CD4-positive, alpha-beta T cell treated with Interferon gamma for 1 hour (primary cell): ENCODE data around the gene BORCS5.
"Not testable (repeated sequence)": the region's sequence is repeated elsewhere in the genome, so short reads cannot be mapped to it uniquely, and the experiment has no call there.

Experiments used
- DNase-seq: peaks from one replicate; pipeline ENCODE4 v3.0.0-alpha.2; 2020

BORCS5 gene

GRCh38 chr12:12466157-12466556 is 109.3 kb downstream of the BORCS5 start:
- DNase-seq = peak; percentile 85

DNA sequence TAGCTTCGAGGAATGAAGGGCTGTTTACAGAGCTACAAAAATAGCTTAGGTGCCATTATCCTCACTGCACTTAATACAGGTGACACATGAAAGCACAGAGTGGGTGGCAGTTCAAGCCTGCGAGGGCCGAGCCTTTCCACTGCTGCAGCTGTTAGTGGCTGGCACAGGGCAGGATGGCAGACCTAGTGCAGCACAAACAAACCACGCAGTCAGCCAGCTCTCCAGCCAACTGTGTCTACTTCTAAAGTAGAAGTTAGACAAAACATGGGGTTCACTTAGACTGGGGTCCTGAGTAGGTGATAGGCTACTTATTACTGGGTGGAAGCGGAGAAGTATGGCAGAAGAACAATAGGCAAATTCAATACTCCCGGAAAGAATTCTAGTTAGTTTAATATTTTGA is 110.4 kb downstream of the BORCS5 start:
- peak; percentile 51 for DNase-seq

- peak; percentile 60 for DNase-seq
Measured at GRCh38 chr12:12467688-12468261, 110.9 kb downstream of the BORCS5 start.

DNA sequence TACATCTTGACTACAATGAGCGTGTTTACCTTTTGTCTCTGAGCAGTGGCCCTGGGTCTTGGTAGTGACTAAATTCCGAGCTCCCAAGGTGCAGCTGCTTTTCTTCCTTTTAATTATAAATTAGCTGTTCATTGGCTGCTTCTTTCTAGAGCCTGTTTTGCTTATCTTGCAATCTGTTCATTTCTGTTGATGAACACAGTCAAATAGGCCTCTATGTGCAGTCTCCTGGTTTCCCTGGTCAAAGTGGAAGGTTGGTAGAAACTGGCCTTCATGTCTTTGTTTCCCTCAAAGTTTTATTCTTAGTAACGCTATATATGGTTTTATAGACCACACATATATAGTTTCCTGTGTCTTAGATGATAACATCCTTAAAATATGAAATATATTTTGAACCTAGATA is 111.7 kb downstream of the BORCS5 start:
- no peak for DNase-seq

GRCh38 chr12:12469386-12469785 is 112.5 kb downstream of the BORCS5 start:
- no peak for DNase-seq

DNA sequence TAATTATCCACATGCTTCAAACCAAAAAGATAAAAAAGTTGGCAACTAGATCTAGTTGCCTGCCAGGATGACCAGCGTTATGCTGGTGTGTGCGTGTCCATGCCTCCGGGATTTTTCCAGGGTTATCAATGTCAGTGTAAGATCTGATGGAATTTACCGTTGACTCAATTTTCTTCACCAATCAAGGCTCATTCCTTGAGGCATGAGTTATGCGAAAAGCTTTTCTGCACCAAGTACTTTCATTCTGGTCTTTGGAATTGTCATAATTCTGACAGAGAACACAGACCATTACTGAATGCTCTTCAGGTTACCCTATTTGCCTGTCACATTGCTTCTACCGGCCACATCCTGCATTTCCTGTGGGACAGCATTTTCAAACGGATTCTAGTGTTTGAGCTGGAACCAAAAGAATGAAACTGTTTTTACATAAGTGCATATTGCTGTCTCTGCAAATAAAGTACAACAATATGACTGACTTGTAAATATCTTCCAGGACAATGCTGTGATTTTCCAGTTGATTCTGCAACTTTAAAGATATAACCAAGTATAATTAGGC is 114.0 kb downstream of the BORCS5 start:
- no peak for DNase-seq

DNA sequence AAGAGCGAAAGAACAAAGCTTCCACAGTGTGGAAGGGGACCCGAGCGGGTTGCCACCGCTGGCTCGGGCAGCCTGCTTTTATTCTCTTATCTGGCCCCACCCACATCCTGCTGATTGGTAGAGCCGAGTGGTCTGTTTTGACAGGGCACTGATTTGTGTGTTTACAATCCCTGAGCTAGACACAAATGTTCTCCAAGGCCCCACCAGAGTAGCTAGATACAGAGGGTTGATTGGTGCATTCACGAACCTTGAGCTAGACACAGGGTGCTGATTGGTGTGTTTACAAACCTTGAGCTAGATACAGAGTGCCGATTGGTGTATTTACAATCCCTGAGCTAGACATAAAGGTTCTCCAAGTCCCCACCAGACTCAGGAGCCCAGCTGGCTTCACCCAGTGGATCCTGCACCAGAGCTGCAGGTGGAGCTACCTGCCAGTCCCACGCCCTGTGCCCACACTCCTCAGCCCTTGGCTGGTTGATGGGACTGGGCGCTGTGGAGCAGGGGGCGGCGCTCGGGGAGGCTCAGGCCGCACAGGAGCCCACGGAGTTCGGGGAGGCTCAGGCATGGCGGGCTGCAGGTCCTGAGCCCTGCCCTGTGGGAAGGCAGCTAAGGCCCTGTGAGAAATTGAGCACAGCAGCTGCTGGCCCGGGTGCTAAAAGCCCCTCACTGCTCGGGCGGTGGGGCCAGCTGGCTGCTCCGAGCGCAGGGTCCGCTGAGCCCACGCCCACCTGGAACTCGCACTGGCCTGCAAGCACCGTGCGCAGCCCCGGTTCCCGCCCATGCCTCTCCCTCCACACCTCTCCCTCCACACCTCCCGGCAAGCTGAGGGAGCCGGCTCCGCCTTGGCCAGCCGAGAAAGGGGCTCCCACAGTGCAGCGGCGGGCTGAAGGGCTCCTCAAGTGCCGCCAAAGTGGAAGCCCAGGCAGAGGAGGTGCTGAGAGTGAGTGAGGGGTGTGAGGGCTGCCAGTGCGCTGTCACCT is 115.4 kb downstream of the BORCS5 start:
- DNase-seq = not testable (repeated sequence)

DNA sequence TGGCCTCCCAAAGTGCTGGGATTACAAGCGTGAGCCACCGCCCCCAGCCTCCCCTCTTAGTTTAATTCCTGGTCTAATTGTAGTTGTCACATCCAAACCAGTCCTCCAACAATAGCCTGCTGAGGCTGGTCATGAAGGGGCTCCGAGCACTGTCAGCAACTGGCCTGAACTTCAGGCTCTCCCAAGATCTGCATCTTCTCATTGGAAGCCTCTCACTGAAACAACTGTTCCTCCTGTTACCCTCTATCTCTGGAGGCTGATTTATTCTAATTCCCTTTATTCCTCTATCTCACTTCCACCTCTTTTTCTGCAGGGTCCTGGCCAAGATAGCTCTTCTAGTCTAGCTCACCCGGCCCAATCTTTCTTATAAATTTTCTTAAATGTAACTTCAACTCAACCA is 116.3 kb downstream of the BORCS5 start:
- no peak for DNase-seq

DNA sequence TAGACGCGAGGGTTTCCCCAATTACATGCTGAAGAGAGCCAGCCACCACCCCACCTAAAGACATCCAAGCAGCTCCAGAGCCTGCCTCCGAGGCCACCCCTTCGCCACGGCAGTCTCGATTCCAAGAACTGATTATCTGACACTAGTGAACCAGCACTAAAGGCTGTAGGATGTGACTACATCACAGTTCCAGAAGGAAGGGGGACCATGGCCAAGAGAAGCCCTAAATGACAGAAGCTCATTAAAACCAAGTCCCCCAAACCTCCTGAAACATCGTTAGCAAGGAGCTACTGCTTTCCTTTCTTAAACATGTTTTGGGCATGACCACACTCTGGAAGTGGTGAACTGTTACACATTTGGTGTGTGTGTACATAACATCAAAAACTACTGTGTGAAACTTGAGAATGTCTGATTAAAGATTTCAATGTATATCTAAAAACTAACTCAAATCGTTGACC is 117.6 kb downstream of the BORCS5 start:
- peak; percentile 9 for DNase-seq

GRCh38 chr12:12474931-12475795 is 118.3 kb downstream of the BORCS5 start:
- DNase-seq = peak; percentile 53

DNA sequence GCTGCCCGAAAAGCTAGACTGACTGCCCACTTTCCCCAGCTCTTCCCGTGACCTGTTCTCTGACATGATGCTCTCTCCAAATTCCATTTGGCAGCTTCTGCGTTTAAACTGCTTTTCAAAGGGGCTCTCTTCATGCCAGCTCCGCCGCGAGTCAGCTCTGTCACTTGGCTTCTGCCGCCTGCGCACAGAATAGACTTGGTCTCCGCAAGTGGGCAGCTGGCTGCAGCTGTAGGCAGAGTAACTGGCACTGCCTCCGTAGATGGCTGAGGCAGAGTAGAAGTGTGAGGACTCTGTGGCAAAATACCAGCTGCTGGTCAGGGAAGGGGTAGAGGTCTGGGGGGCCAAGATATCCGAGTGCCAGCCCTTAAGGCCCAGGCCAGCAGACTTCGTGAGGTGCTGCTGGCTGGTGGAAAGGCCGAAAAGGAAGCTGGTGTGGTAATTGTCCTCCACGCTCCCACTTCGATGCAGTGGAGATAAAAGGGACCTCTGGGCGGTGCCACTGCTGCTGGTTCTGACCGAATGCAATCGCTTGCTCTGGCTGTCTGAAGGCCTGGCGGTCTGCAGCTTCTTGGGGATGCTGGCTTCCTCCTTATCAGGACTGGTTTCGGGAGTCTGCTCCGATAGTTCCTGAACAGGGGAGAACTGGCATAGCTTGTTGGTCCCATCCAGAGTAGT is 120.1 kb downstream of the BORCS5 start:
- no peak for DNase-seq

DNA sequence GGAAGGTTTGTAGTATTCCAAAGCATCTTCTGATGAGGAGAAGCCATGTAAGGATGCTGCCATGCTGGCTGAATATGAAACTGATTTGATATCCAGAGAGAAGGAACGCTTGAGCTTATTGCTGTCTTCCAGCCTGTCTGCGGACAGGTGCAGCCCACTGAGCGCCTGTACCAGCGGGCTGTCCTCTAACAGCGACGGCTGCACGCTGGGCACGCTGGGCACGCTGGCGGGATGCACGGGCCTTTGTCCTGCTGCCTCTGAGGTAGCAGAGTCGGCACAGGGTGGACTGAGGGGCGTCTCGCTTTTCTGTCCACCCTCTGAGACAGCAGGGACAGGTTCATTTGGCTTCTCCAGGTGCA is 120.6 kb downstream of the BORCS5 start:
- no peak for DNase-seq

GRCh38 chr12:12480074-12480473 is 123.2 kb downstream of the BORCS5 start:
- DNase-seq = no peak

DNA sequence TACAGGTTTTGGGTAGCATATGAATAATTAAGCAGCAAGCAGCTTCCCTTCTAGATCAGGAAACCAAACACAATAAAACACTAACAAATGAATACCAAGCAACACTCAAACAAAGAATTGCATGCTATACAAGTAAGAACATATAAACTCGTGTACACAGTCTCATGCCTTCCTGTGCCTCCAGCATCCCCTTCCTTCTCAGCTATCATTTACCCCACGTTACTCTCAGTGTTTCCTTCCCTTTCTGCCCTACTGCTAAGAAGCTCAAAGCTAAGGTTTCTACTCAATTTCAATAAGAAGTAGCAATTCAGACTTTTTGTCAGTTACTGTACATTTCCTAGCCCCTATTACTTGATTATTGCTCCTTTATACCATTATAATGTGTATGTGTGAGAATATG is 124.8 kb downstream of the BORCS5 start:
- no peak for DNase-seq

DNA sequence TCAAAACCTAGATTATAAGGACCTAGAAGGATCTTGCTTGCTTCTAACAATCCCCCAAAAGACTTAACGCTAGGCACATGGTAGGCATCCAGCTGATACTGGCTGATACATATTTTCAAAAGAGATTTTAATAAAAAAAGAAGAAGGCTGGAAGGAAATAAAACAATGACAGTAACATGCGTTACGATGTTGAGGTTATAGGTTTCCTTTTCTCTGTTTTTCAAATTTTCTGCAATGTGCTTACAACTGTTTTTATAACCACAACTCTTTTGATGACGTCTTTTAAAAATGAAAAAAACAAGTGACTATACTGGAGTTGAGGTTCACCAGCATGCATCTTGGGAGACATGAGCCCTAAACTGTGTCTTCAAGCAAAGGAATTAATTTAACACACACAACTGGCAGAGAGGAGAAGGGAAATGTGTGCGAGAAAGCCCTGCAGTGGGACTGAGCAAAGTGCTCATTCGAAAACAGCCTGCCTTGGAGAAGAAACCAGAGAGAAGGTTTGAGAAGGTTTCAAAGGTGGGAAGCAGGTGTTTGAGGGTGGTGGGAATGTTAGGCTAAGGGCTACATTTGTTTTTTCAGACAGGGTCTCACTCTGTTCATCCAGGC is 125.4 kb downstream of the BORCS5 start:
- peak; percentile 58 for DNase-seq

DNA sequence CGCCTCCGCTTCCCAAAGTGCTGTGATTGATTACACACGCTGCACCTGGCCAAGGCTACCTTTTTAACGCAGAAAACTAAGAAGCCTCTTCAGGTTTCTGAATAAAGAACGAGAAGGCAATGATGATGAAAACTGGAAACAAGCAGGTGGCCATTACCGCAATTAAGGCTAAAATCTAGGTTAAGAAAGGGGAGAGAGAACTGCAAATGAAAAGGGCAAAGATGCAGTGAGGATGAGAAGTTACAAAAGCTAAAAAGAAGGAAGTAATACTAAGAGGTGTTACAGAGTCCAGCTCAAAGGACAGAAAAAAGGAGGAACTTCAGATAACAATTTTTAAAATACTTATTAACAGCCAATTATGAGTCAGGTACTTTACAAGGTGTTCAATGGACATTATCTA is 126.1 kb downstream of the BORCS5 start:
- DNase-seq = no peak

DNA sequence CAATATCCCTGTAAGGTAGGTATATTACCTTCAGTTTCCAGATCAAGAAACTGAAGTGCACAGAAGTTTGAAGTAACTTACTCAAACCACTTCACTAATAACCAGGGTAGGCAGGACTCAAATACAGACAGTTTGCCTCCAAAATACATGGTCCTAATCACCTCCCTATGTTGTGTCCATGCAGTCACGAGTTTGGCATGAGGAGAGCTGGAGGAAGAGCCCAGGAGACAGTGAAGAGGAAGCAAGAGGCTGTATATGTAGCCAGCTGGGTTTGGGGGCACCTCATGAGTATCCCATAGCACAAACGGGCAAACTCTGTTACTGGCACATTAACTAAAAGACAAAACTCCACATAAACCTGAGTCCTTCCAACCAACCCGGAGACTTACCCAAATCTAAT is 126.6 kb downstream of the BORCS5 start:
- DNase-seq = no peak

DNA sequence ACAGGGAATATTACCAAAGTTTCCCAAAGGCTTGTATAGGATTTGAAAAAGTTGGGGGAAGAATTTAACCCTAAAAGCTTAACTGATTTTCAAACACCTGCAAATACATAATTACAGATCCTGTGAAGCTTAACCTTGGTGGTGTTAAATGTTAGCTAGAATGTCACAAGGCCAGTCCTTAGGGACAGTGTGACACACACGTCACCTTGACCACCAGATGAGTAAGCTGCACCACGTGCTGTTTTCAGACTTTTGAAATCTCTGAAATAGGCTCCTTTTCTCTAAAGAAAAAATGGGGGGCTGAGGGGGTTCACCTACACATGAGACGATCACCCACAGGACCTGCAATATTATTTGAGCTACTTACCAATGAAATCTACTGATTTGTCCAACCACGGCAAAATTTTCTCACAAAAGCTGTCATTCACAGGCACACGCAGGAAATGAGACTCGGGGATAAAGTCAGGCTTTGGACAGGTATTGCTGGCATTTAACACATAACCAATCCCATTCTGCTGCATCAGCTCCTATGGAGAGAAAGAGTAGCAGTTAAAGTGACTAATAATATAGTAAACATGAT is 129.9 kb downstream of the BORCS5 start:
- DNase-seq = no peak

DNA sequence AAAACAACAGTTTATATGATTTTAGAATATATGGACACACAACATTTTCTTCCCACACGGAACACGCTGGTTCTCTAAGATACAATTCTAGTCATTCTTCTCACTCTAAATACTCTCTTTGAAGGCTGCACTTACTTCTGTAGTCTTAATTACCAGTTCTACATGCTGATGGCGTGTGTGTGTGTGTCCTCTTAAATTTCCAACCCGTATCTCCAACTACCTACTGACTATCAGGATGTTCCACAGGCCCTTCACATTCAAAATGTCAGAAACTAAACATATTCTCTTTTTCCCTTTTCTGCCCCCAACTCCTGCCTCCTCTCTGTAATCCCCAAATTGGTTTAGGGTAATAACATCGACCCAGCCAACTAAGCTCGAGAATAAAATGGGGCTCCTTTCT is 130.6 kb downstream of the BORCS5 start:
- no peak for DNase-seq

DNA sequence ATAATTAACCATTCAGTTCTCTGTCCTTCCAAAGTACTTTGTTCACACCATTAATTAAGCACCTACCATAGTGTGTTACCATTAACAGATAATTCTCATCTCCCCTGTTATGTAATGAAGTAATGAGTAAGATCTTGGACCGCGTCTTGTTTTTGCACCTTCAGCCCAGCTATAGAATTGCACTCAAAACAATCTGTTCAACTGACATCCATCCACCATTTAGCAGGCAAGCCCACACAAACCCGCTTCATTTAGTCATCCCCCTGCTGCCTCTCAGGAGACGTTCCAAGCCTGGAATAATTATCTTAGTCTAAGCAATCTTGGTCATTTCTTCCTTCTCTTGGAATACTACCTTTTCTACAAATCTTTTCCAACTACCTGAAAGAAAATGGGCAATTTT is 131.4 kb downstream of the BORCS5 start:
- DNase-seq = no peak

GRCh38 chr12:12488823-12489550 is 132.1 kb downstream of the BORCS5 start:
- no peak for DNase-seq
